Astrocyte of the spinal cord (primary cell): ENCODE measurements around the gene ERC1.

Experiments
- DNase-seq: peaks from one replicate; pipeline ENCODE4 v3.0.0; 2011; ENCODE audit warnings: low read depth, low spot score
- H3K4me3 ChIP-seq: 2 replicates; pipeline ENCODE4 v1.5.1; 2011; ENCODE audit warnings: low read depth, mild to moderate bottlenecking, low read length, moderate library complexity
- CTCF ChIP-seq: IDR thresholded peaks from 2 replicates; pipeline ENCODE4 v1.5.1; 2012; ENCODE audit warnings: low read depth, mild to moderate bottlenecking, low read length, inconsistent platforms
- in situ Hi-C: cut with HindIII; loops from 2 replicates; pipeline ENCODE4 v1.10.0; 2017; ENCODE audit warnings: low sequenced_read_pairs

Gene ERC1

GRCh38 chr12:1216560-1216959 is 225.5 kb downstream of the ERC1 start:
- in situ Hi-C loops = no loop called here
- peak; percentile 12 for DNase-seq
- TF ChIP-seq CTCF = no peak
- no peak overlapping the region for H3K4me3 ChIP-seq

GRCh38 chr12:1217191-1217949 is 226.3 kb downstream of the ERC1 start:
- no peak for TF ChIP-seq CTCF
- in situ Hi-C loops = no loop called here
- H3K4me3 ChIP-seq = no peak overlapping the region
- peak; percentile 78 for DNase-seq

- in situ Hi-C loops = no loop called here
- no peak overlapping the region for H3K4me3 ChIP-seq
- no peak for DNase-seq
- TF ChIP-seq CTCF = no peak
Measured at GRCh38 chr12:1218369-1218768, 227.3 kb downstream of the ERC1 start.

GRCh38 chr12:1220127-1221092 is 229.4 kb downstream of the ERC1 start:
- in situ Hi-C loops = no loop called here
- H3K4me3 ChIP-seq = no peak overlapping the region

GRCh38 chr12:1222858-1223639 is 232.0 kb downstream of the ERC1 start:
- H3K4me3 ChIP-seq = no peak overlapping the region
- no peak for TF ChIP-seq CTCF
- no peak for DNase-seq
- in situ Hi-C loops = no loop called here

More at GRCh38 chr12:1220127-1221092, 229.4 kb downstream of the ERC1 start:
- no peak for DNase-seq
- TF ChIP-seq CTCF = no peak

- TF ChIP-seq CTCF = no peak
- no peak overlapping the region for H3K4me3 ChIP-seq
- in situ Hi-C loops = no loop called here
- DNase-seq = no peak
Measured at GRCh38 chr12:1226951-1227350, 235.9 kb downstream of the ERC1 start.
